Kidney epithelial cell (primary cell): Measurements from ENCODE around the gene CRTAC1. TPM values are rescaled to one million over a fixed set of nuclear protein-coding genes. Genes with fewer than 3 reads are reported as not detected.

ENCODE experiments used
- DNase-seq: peaks from one replicate; pipeline ENCODE4 v3.0.0-alpha.2; 2010; ENCODE audit warnings: low read depth
- H3K27me3 ChIP-seq: 2 replicates; pipeline ENCODE4 v1.6.0; 2011; ENCODE audit warnings: low read length; ENCODE audit not compliant: control insufficient read depth, insufficient read depth
- H3K36me3 ChIP-seq: 2 replicates; pipeline ENCODE4 v1.5.1; 2011; ENCODE audit warnings: low read length; ENCODE audit not compliant: control insufficient read depth, insufficient read depth
- H3K4me3 ChIP-seq: 2 replicates; pipeline ENCODE4 v1.5.1; 2011; ENCODE audit warnings: low read depth, mild to moderate bottlenecking, control low read depth, low read length
- CTCF ChIP-seq: IDR thresholded peaks from 2 replicates; pipeline ENCODE4 v1.5.1; 2011; ENCODE audit warnings: mild to moderate bottlenecking, moderate library complexity, low read length, control low read depth, inconsistent platforms; ENCODE audit not compliant: insufficient read depth, poor library complexity, severe bottlenecking
- total RNA-seq: library from RNA; depleted of rRNA; stranded (reverse); fragments of >200 nt; gene quantifications from 2 replicates; pipeline ENCODE4 v1.2.3, GENCODE V29; 2015

CRTAC1 gene
- total RNA-seq, 1 donor from 2014 or later = 3.2 TPM

GRCh38 chr10:97882142-97883091 lies 148.0 kb downstream of the CRTAC1 start:
- H3K36me3 ChIP-seq = no peaks in the 10 kb centered on the region
- peak; percentile 100 for DNase-seq
- H3K4me3 ChIP-seq = no peak overlapping the region
- TF ChIP-seq CTCF = no peak
- no peaks in the 10 kb centered on the region for H3K27me3 ChIP-seq

DNA sequence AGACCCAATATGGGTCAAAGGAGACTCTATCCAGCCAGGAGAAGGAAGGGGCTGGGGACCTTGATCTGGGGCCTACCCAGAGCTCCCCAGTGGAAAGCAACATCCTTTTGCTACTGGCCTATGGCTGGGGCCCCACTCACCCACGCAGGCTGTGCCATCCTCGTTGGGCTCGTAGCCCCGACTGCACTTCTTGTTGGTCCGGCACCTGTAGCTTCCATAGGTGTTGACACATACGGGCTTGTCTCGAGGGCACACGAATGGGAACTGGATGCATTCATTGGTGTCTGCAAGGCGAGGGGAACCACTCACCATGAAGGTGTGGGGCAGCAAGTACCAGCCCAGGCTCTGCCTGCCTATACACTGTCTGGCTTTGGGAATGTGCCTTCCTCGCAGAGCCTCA lies 150.3 kb downstream of the CRTAC1 start:
- no peak for DNase-seq
- TF ChIP-seq CTCF = no peak
- H3K4me3 ChIP-seq = no peak overlapping the region
- no peaks in the 10 kb centered on the region for H3K27me3 ChIP-seq
- H3K36me3 ChIP-seq = no peaks in the 10 kb centered on the region

DNA sequence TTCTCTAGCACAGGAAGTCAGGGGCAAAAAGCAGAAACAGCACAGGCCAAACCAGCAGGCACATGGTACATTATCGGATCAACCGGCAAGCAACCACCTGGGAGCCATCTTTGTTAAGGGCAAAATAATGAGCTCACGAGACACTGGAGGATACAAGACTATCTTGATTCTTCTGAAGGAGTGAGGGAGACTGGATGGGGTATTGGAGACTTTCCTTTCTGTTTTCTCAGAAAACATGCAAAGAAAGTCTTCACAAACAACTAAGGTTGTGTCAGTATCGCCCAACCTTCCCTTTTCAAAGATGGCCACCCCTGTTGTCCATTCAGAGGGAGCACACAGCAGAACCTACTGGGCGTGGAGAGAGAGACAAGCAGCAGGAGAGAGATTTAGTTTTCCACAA lies 151.2 kb downstream of the CRTAC1 start:
- no peak for TF ChIP-seq CTCF
- Histone ChIP-seq H3K36me3 (no peaks in the 10 kb centered on the region), H3K4me3 (no peak overlapping the region), H3K27me3 (no peaks in the 10 kb centered on the region)
- no peak for DNase-seq

GRCh38 chr10:97876402-97876801 lies 154.0 kb downstream of the CRTAC1 start:
- Histone ChIP-seq H3K4me3 (no peak overlapping the region), H3K27me3 (peaks cover 4% of the 10 kb centered on the region), H3K36me3 (no peaks in the 10 kb centered on the region)
- no peak for DNase-seq
- no peak for TF ChIP-seq CTCF

DNA sequence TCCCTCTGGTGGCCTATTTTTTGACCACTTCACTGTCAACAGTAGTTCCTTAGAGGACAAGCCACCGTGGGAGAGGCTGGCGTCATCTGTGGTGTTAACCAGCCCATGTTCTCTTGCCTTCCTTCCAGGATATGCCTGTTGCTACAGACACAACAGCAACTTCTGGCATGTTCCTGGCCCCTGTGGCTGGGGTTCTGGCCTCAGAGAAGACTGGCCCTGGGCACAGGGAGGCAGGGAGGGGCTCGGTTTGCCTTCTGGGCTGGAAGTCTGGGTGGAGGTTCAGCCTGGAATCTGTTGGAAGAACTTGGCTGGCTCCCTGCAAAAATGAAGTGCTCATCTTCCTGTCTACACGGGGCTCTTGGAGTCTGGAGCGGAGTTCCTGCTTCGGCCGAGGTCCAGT lies 155.0 kb downstream of the CRTAC1 start:
- no peak for TF ChIP-seq CTCF
- no peak for DNase-seq

More for the DNA sequence above, 155.0 kb downstream of the CRTAC1 start:
- H3K4me3 ChIP-seq = no peak overlapping the region
- H3K27me3 ChIP-seq = peaks cover 4% of the 10 kb centered on the region
- no peaks in the 10 kb centered on the region for H3K36me3 ChIP-seq
